Endodermal cell (in vitro differentiated cells): ENCODE data around the gene PROB1. TPM values are rescaled to one million over a fixed set of nuclear protein-coding genes. Genes with fewer than 3 reads are reported as not detected.

ENCODE experiments used
- DNase-seq: peaks from one replicate; pipeline ENCODE4 v3.0.0-alpha.2; 2017
- H3K27ac ChIP-seq: 2 replicates; pipeline ENCODE4 v1.5.1; 2013; ENCODE audit warnings: mild to moderate bottlenecking, low read depth, low read length, moderate library complexity
- H3K27me3 ChIP-seq: 2 replicates; pipeline ENCODE4 v1.6.1; 2013; ENCODE audit warnings: mild to moderate bottlenecking, low read length, moderate library complexity; ENCODE audit not compliant: insufficient read depth, control insufficient read depth, poor library complexity, severe bottlenecking
- H3K36me3 ChIP-seq: 2 replicates; pipeline ENCODE4 v1.7.0; 2013; ENCODE audit warnings: mild to moderate bottlenecking, low read length, moderate library complexity; ENCODE audit not compliant: control insufficient read depth, insufficient read depth
- H3K4me1 ChIP-seq: one replicate; pipeline ENCODE4 v1.7.0; 2013; ENCODE audit warnings: low read length; ENCODE audit not compliant: control insufficient read depth, insufficient read depth
- H3K4me3 ChIP-seq: 2 replicates; pipeline ENCODE4 v1.5.1; 2013; ENCODE audit warnings: mild to moderate bottlenecking, low read length, moderate library complexity
- H3K9ac ChIP-seq: 2 replicates; pipeline ENCODE4 v1.6.1; 2013; ENCODE audit warnings: mild to moderate bottlenecking, low read length, moderate library complexity; ENCODE audit not compliant: poor library complexity, severe bottlenecking; ENCODE audit errors: extremely low read depth
- H3K9me3 ChIP-seq: 2 replicates; pipeline ENCODE4 v1.6.1; 2013; ENCODE audit warnings: mild to moderate bottlenecking, low read length, moderate library complexity; ENCODE audit not compliant: control insufficient read depth
- H3K27ac Mint-ChIP-seq: 2 replicates; pipeline ENCODE4 v1.8.0; 2020; ENCODE audit warnings: mixed read lengths
- H3K27me3 Mint-ChIP-seq: 2 replicates; pipeline ENCODE4 v1.8.0; 2021; ENCODE audit warnings: mild to moderate bottlenecking, mixed read lengths; ENCODE audit not compliant: insufficient read depth
- H3K36me3 Mint-ChIP-seq: 2 replicates; pipeline ENCODE4 v1.8.0; 2020; ENCODE audit warnings: low read depth, mixed read lengths
- H3K4me1 Mint-ChIP-seq: 2 replicates; pipeline ENCODE4 v1.8.0; 2020; ENCODE audit warnings: mixed read lengths
- H3K4me3 Mint-ChIP-seq: 2 replicates; pipeline ENCODE4 v1.8.0; 2020; ENCODE audit warnings: mild to moderate bottlenecking, moderate library complexity, mixed read lengths
- H3K9me3 Mint-ChIP-seq: 2 replicates; pipeline ENCODE4 v1.8.0; 2020; ENCODE audit warnings: mild to moderate bottlenecking, mixed read lengths
- WGBS, 2 experiments: methylation state at CpG; one replicate each; pipeline versions ENCODE4 v1.1.5 to v1.1.7; 2013; ENCODE audit warnings: missing lambda C conversion rate in 2 of 2, mixed read lengths in 1 of 2; ENCODE audit not compliant: insufficient coverage in 1 of 2, insufficient read length in 1 of 2; 5-methylcytosine and 5-hydroxymethylcytosine counted together
- total RNA-seq, 2 donors: library from RNA; stranded (reverse); fragmentation: NEBNext Ultra II Directional in 1 of 2; extraction: Animal tissue kit (Norgen Biotek cat#: 25700) in 1 of 2; gene quantifications; 2 replicates in 1 of 2; 3 replicates in 1 of 2; pipeline ENCODE4 v1.2.1, GENCODE V29; 2021
- TF ChIP-seq, protein P1 (sequence below): fragments of 200-600 bp; sonication (generic); conservative IDR thresholded peaks from 2 replicates; pipeline ENCODE4 v1.5.0; 2021; ENCODE audit warnings: antibody characterized with exemption, mild to moderate bottlenecking

Gene PROB1
- total RNA-seq, 2 donors from 2014 or later, result 4.8 to 6.6 TPM

DNA sequence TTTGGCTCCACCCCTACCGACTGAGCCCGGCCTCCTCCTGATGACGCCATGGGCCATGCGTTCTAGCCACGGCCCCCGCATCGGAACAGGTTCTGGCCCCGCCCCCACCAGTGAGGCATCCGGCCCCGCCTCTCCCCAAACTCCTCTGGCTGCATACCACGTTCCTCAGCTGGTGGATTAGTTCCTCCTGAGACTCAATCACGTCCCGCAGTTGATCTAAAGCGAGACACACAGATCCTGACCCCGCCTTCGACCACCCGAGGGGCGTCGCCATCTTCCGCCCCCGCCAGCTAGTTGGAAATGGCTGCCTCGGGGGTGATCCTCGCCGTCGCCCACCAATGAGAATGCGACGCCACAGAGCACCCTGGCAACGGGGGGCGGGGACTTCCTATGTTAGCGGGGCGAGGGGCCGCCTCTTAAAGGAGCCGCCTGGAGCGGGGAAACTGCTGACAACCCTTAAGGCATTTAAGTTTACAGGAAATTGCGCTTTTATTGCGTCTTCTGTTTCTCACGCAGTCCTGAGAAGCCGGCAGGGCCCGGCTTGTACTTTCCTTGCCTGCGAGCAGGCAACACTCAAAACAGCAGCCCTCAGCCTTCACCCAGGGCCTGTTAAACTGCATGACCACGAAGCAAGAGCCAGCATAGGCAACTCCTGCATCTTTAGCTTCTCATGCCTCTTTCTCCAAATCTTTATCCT is 9.0 kb upstream of the PROB1 start, which contains the start of gene SPATA24:
Gene SPATA24, minus strand, starts transcription at position 303 of the 697 bp plus-strand sequence. Its CDS starts 29 bp downstream, at position 274.
- no peaks in the 10 kb centered on the region for H3K9me3 ChIP-seq
- Mint-ChIP-seq H3K9me3 (no peaks in the 10 kb centered on the region), H3K4me3 (peak within 1 kb of the TSS; percentile 91), H3K27me3 (no peaks in the 10 kb centered on the region), H3K36me3 (peaks cover 10% of the 10 kb centered on the region), H3K4me1 (peaks cover 14% of the 10 kb centered on the region), H3K27ac (peak within 1 kb of the TSS; percentile 100)
- H3K4me3 ChIP-seq, result peak within 1 kb of the TSS; percentile 93
- WGBS, 2 experiments, result 1% methylated on average over 22 to 41 of the region's 41 CpGs
- H3K4me1 ChIP-seq, result peaks cover 11% of the 10 kb centered on the region
- H3K27me3 ChIP-seq, result no peaks in the 10 kb centered on the region
- TF ChIP-seq, protein P1, sequence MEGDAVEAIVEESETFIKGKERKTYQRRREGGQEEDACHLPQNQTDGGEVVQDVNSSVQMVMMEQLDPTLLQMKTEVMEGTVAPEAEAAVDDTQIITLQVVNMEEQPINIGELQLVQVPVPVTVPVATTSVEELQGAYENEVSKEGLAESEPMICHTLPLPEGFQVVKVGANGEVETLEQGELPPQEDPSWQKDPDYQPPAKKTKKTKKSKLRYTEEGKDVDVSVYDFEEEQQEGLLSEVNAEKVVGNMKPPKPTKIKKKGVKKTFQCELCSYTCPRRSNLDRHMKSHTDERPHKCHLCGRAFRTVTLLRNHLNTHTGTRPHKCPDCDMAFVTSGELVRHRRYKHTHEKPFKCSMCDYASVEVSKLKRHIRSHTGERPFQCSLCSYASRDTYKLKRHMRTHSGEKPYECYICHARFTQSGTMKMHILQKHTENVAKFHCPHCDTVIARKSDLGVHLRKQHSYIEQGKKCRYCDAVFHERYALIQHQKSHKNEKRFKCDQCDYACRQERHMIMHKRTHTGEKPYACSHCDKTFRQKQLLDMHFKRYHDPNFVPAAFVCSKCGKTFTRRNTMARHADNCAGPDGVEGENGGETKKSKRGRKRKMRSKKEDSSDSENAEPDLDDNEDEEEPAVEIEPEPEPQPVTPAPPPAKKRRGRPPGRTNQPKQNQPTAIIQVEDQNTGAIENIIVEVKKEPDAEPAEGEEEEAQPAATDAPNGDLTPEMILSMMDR, result no peak
- peak within 1 kb of the TSS; percentile 58 for H3K9ac ChIP-seq
- peak; percentile 99 for DNase-seq
- H3K27ac ChIP-seq, result peak within 1 kb of the TSS; percentile 96
- no peaks in the 10 kb centered on the region for H3K36me3 ChIP-seq

DNA sequence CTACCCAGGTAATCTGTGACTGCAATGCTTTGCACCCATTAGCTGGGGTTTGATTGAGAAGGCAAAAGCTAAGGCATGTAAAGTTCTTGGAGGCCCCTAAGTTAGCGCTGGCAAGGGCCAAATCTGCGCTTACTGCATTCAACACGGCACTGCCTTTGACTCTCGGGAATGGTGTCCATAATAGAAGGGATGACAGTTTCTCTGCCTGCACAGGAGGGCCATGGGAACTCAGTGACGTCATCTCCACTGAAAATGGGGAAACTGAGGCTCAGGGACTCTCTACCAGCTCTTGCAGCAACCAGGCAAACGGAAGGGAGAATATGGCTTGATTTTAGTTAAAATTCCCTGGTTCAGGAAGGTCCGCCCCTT is 8.5 kb upstream of the PROB1 start:
- H3K4me3 Mint-ChIP-seq, result peak overlapping the region; percentile 91
- DNase-seq, result no peak

DNA sequence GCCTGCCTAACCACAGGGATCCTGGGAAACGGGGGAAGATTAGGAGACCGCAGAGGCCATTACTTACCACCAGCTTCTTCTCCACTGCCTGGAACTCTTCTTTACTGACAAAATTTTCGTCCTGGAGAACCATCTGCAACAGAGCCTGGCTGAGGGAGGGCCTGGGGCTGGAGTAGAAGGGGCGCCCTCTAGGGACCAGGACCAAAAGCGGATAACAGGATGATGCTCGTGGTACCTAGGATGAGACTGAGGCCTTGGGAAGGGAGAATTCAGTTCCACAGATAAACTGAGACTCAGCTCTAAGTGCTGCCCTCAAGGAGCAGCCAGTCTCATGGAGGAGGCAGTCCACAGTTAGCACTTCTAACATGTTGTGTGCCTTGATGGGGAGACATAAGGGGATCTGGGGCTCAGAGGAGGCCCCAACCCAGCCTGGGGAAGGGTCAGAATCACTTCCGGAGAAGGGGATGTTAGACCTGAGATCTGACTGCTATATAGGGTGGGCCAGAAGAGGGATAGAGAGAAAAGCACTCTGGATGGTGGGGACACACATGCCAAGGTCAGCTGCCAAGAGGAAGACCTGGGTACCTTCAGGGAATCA is 7.8 kb upstream of the PROB1 start:
- Histone ChIP-seq H3K9ac (no peak overlapping the region), H3K9me3 (no peaks in the 10 kb centered on the region), H3K27me3 (no peaks in the 10 kb centered on the region), H3K36me3 (no peaks in the 10 kb centered on the region), H3K4me1 (peaks cover 11% of the 10 kb centered on the region), H3K27ac (no peak overlapping the region), H3K4me3 (peak overlapping the region; percentile 93)
- Mint-ChIP-seq H3K27me3 (no peaks in the 10 kb centered on the region), H3K4me3 (peak overlapping the region; percentile 91), H3K9me3 (no peaks in the 10 kb centered on the region), H3K36me3 (peaks cover 10% of the 10 kb centered on the region), H3K27ac (peak overlapping the region; percentile 100), H3K4me1 (peaks cover 18% of the 10 kb centered on the region)
- 77 to 82% methylated on average over 7 of the region's 7 CpGs for WGBS, 2 experiments
- TF ChIP-seq, protein P1, result peak; percentile 80
- peak; percentile 88 for DNase-seq

More for the DNA sequence above, 8.5 kb upstream of the PROB1 start:
- TF ChIP-seq, protein P1, result no peak
- Histone ChIP-seq H3K4me1 (peaks cover 11% of the 10 kb centered on the region), H3K9me3 (no peaks in the 10 kb centered on the region), H3K27ac (peak overlapping the region; percentile 96), H3K36me3 (no peaks in the 10 kb centered on the region), H3K27me3 (no peaks in the 10 kb centered on the region), H3K4me3 (peak overlapping the region; percentile 93), H3K9ac (peak overlapping the region; percentile 58)
- Mint-ChIP-seq H3K27ac (peak overlapping the region; percentile 100), H3K9me3 (no peaks in the 10 kb centered on the region), H3K4me1 (peaks cover 14% of the 10 kb centered on the region), H3K27me3 (no peaks in the 10 kb centered on the region), H3K36me3 (peaks cover 10% of the 10 kb centered on the region)
- WGBS, 2 experiments, result 42 to 57% methylated on average over 6 to 7 of the region's 7 CpGs
